Ramos (cell line): ENCODE measurements around the gene LITAFD.
"Not testable (repeated sequence)": the region's sequence is repeated elsewhere in the genome, so short reads cannot be mapped to it uniquely, and the experiment has no call there.

Experiments used
- in situ Hi-C: fragments of 300-500 bp; cut with MboI; formaldehyde crosslinking; loops from one replicate; pipeline ENCODE4 v1.14.3; 2022; ENCODE audit warnings: low sequenced_read_pairs; ENCODE audit not compliant: unreplicated experiment

LITAFD gene

GRCh38 chr16:8882041-8882617 lies at the start of gene LITAFD:
LITAFD (plus strand) TSS chr16:8882351; CDS start chr16:8884356, 2,005 bp downstream.
- in situ Hi-C loops, result loop anchor here (5.0 kb wide), 1 partner anchor 315 kb away; no protein-coding TSS in a partner anchor

- in situ Hi-C loops, result no loop called here
Measured at GRCh38 chr16:8832717-8833105, 49.4 kb upstream of the LITAFD start.

GRCh38 chr16:8836797-8837196 lies 45.4 kb upstream of the LITAFD start:
- in situ Hi-C loops, result not testable (repeated sequence)

- in situ Hi-C loops, result not testable (repeated sequence)
Measured at GRCh38 chr16:8837594-8837993, 44.6 kb upstream of the LITAFD start.

- in situ Hi-C loops, result not testable (repeated sequence)
Measured at GRCh38 chr16:8842016-8842415, 40.1 kb upstream of the LITAFD start.

- in situ Hi-C loops, result not testable (repeated sequence)
Measured at GRCh38 chr16:8843296-8843695, 38.9 kb upstream of the LITAFD start.

GRCh38 chr16:8845699-8846298 lies 36.4 kb upstream of the LITAFD start:
- in situ Hi-C loops, result no loop called here

- in situ Hi-C loops, result no loop called here
Measured at GRCh38 chr16:8846401-8846932, 35.7 kb upstream of the LITAFD start.

GRCh38 chr16:8847145-8847544 lies 35.0 kb upstream of the LITAFD start:
- in situ Hi-C loops, result no loop called here

GRCh38 chr16:8847623-8848022 lies 34.5 kb upstream of the LITAFD start:
- in situ Hi-C loops, result no loop called here

GRCh38 chr16:8848231-8848938 lies 33.8 kb upstream of the LITAFD start:
- in situ Hi-C loops, result no loop called here

- in situ Hi-C loops, result no loop called here
Measured at GRCh38 chr16:8848939-8849391, 33.2 kb upstream of the LITAFD start.

GRCh38 chr16:8849411-8850011 lies 32.6 kb upstream of the LITAFD start:
- in situ Hi-C loops, result no loop called here

- in situ Hi-C loops, result no loop called here
Measured at GRCh38 chr16:8850279-8850885, 31.8 kb upstream of the LITAFD start.

- in situ Hi-C loops, result no loop called here
Measured at GRCh38 chr16:8851761-8852403, 30.3 kb upstream of the LITAFD start.

GRCh38 chr16:8852534-8852933 lies 29.6 kb upstream of the LITAFD start:
- in situ Hi-C loops, result no loop called here

GRCh38 chr16:8853150-8853549 lies 29.0 kb upstream of the LITAFD start:
- in situ Hi-C loops, result no loop called here

GRCh38 chr16:8853611-8854010 lies 28.5 kb upstream of the LITAFD start:
- in situ Hi-C loops, result no loop called here

GRCh38 chr16:8854298-8854948 lies 27.7 kb upstream of the LITAFD start:
- in situ Hi-C loops, result no loop called here
